ENCODE measurements around the gene KCTD16.

DNA sequence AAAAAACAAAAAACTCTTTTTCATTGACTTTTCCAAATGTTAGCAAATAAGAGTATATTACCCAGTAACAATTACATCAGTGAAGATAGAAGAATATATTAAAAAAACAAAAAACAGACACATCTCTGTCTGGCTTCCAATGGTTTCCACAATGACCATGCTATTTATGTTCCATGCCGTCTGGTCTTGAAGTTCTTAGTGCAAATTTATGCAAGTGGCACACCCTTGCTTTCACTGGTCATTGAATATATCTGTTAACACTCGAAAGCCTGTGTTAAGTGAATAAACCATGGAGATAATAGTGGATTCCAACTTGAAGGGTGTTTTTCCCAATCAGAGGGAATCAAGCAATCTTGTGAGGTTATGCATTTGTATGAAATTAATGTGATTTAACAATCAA lies 291.9 kb downstream of the KCTD16 start:
- no peak for TF ChIP-seq EZH2phosphoT487 (IDR thresholded peaks at IDR 0.05; ENCODE audit: borderline replicate concordance, low read depth)
- TF ChIP-seq, protein P1, sequence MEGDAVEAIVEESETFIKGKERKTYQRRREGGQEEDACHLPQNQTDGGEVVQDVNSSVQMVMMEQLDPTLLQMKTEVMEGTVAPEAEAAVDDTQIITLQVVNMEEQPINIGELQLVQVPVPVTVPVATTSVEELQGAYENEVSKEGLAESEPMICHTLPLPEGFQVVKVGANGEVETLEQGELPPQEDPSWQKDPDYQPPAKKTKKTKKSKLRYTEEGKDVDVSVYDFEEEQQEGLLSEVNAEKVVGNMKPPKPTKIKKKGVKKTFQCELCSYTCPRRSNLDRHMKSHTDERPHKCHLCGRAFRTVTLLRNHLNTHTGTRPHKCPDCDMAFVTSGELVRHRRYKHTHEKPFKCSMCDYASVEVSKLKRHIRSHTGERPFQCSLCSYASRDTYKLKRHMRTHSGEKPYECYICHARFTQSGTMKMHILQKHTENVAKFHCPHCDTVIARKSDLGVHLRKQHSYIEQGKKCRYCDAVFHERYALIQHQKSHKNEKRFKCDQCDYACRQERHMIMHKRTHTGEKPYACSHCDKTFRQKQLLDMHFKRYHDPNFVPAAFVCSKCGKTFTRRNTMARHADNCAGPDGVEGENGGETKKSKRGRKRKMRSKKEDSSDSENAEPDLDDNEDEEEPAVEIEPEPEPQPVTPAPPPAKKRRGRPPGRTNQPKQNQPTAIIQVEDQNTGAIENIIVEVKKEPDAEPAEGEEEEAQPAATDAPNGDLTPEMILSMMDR (IDR thresholded peaks at IDR 0.05): no peak
- no peak for TF ChIP-seq TCF12 (IDR thresholded peaks at IDR 0.05)
- no peak for TF ChIP-seq GABPA (IDR thresholded peaks at IDR 0.05; ENCODE audit: low read depth)
- TF ChIP-seq POLR2AphosphoS5 (IDR thresholded peaks at IDR 0.05; ENCODE audit: low read depth, low read length): no peak
- TF ChIP-seq MXI1 (IDR thresholded peaks at IDR 0.05; ENCODE audit: low read depth, low read length): no peak
- TF ChIP-seq, protein P2, sequence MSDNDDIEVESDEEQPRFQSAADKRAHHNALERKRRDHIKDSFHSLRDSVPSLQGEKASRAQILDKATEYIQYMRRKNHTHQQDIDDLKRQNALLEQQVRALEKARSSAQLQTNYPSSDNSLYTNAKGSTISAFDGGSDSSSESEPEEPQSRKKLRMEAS (IDR thresholded peaks at IDR 0.05; ENCODE audit: low read depth): no peak
- TF ChIP-seq, protein P3, sequence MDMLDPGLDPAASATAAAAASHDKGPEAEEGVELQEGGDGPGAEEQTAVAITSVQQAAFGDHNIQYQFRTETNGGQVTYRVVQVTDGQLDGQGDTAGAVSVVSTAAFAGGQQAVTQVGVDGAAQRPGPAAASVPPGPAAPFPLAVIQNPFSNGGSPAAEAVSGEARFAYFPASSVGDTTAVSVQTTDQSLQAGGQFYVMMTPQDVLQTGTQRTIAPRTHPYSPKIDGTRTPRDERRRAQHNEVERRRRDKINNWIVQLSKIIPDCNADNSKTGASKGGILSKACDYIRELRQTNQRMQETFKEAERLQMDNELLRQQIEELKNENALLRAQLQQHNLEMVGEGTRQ (IDR thresholded peaks at IDR 0.05; ENCODE audit: borderline replicate concordance, low read depth, low read length): no peak

Measured in SK-N-SH (cell line).